ENCODE results near the gene PDE6C.

GRCh38 chr10:93572606-93573005 lies 39.7 kb upstream of the PDE6C start:
- TF ChIP-seq POLR2AphosphoS5 (IDR thresholded peaks at IDR 0.05; ENCODE audit: low read depth, low read length) (no peak), POLR2A (IDR thresholded peaks at IDR 0.05; ENCODE audit: low read depth, low read length) (no peak), TAF1 (IDR thresholded peaks at IDR 0.05; ENCODE audit: borderline replicate concordance, low read depth, low read length) (no peak)

Measured in GM12892 (cell line).